Loucy (cell line): ENCODE results near the gene CTCFL.

Experiments
- H2AFZ ChIP-seq: fragments of 200-600 bp; sonication (generic); 2 replicates; pipeline ENCODE4 v1.6.0; 2016; ENCODE audit warnings: antibody characterized with exemption, mild to moderate bottlenecking, low read length, moderate library complexity
- H3F3A ChIP-seq: fragments of 200-600 bp; 2 replicates; pipeline ENCODE4 v1.6.0; 2016; ENCODE audit warnings: antibody characterized with exemption, low read depth, mild to moderate bottlenecking
- H3K27me3 ChIP-seq: fragments of 200-600 bp; sonication (generic); 2 replicates; pipeline ENCODE4 v1.6.1; 2014; ENCODE audit warnings: low read length, mild to moderate bottlenecking; ENCODE audit not compliant: insufficient read depth, poor library complexity, severe bottlenecking
- H3K36me3 ChIP-seq: fragments of 200-600 bp; sonication (generic); 2 replicates; pipeline ENCODE4 v1.6.1; 2016; ENCODE audit warnings: low read length; ENCODE audit not compliant: insufficient read depth
- H3K4me1 ChIP-seq: fragments of 200-600 bp; sonication (generic); 2 replicates; pipeline ENCODE4 v1.5.1; 2014; ENCODE audit warnings: low read length, mild to moderate bottlenecking; ENCODE audit not compliant: insufficient read depth, poor library complexity, severe bottlenecking
- H3K4me2 ChIP-seq: fragments of 200-600 bp; sonication (generic); 2 replicates; pipeline ENCODE4 v1.6.0; 2014; ENCODE audit warnings: antibody characterized with exemption, low read length, low read depth, mild to moderate bottlenecking; ENCODE audit not compliant: poor library complexity, severe bottlenecking
- H3K4me3 ChIP-seq: fragments of 200-600 bp; sonication (generic); 2 replicates; pipeline ENCODE4 v1.5.1; 2014; ENCODE audit warnings: low read length, mild to moderate bottlenecking, mixed read lengths; ENCODE audit not compliant: poor library complexity, severe bottlenecking
- H3K79me2 ChIP-seq: fragments of 200-600 bp; sonication (generic); 2 replicates; pipeline ENCODE4 v1.6.1; 2014; ENCODE audit warnings: low read length; ENCODE audit not compliant: insufficient read depth
- H3K9ac ChIP-seq: fragments of 200-600 bp; sonication (generic); 2 replicates; pipeline ENCODE4 v1.6.0; 2014; ENCODE audit warnings: mild to moderate bottlenecking, low read depth, low read length, moderate library complexity; ENCODE audit not compliant: poor library complexity, severe bottlenecking
- H3K9me2 ChIP-seq: fragments of 200-600 bp; sonication (generic); replicated peaks from 2 replicates; pipeline ENCODE4 v1.6.1; 2016; ENCODE audit warnings: low read depth, low read length, mixed read lengths
- H3K9me3 ChIP-seq: fragments of 200-600 bp; sonication (generic); 2 replicates; pipeline ENCODE4 v1.6.1; 2014; ENCODE audit warnings: mild to moderate bottlenecking, antibody characterized with exemption, low read length, low read depth; ENCODE audit not compliant: insufficient read depth
- H4K20me1 ChIP-seq: fragments of 200-600 bp; sonication (generic); 2 replicates; pipeline ENCODE4 v1.6.0; 2014; ENCODE audit warnings: antibody characterized with exemption, low read length, mild to moderate bottlenecking; ENCODE audit not compliant: insufficient read depth, poor library complexity, severe bottlenecking
- EZH2phosphoT487 ChIP-seq: fragments of 200-600 bp; IDR thresholded peaks from 2 replicates; pipeline ENCODE4 v1.6.1; 2018; ENCODE audit warnings: antibody characterized with exemption, mild to moderate bottlenecking, moderate library complexity, borderline replicate concordance
- TF ChIP-seq, protein P1 (sequence below): fragments of 200-600 bp; sonication (generic); conservative IDR thresholded peaks from 2 replicates; pipeline ENCODE4 v1.5.1; 2014; ENCODE audit warnings: mild to moderate bottlenecking, antibody characterized with exemption, low read length

The CTCFL gene

DNA sequence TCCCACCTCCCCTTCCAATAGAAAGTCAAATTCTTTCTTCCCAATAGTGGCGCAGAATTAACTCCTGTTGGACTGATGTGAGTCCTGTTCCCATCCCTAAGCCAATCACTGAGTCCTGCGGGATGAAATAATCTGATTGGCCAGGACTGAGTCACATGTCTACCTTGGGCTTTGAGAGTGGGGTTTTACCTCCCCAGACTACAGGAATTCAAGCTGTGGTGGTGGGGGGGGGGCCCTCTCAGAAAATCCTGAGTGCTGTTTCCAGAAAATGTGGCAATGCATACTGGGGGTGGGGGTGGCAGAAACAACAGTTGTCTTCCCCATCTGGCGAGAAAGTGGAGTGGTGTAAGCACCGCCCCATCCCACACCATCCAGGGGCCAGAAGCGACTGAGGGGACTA, 65.7 kb downstream of the CTCFL start:
- Histone ChIP-seq H3K36me3 (no peaks in the 10 kb centered on the region), H3F3A (no peaks in the 10 kb centered on the region), H3K4me2 (no peak overlapping the region), H3K79me2 (no peaks in the 10 kb centered on the region), H2AFZ (no peak overlapping the region), H3K4me1 (peaks cover 27% of the 10 kb centered on the region), H3K27me3 (no peaks in the 10 kb centered on the region), H3K9ac (no peak overlapping the region), H3K4me3 (no peak overlapping the region), H3K9me2 (no peaks in the 10 kb centered on the region), H3K9me3 (no peaks in the 10 kb centered on the region), H4K20me1 (no peaks in the 10 kb centered on the region)
- TF ChIP-seq, protein P1, sequence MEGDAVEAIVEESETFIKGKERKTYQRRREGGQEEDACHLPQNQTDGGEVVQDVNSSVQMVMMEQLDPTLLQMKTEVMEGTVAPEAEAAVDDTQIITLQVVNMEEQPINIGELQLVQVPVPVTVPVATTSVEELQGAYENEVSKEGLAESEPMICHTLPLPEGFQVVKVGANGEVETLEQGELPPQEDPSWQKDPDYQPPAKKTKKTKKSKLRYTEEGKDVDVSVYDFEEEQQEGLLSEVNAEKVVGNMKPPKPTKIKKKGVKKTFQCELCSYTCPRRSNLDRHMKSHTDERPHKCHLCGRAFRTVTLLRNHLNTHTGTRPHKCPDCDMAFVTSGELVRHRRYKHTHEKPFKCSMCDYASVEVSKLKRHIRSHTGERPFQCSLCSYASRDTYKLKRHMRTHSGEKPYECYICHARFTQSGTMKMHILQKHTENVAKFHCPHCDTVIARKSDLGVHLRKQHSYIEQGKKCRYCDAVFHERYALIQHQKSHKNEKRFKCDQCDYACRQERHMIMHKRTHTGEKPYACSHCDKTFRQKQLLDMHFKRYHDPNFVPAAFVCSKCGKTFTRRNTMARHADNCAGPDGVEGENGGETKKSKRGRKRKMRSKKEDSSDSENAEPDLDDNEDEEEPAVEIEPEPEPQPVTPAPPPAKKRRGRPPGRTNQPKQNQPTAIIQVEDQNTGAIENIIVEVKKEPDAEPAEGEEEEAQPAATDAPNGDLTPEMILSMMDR: no peak
- no peak for TF ChIP-seq EZH2phosphoT487

DNA sequence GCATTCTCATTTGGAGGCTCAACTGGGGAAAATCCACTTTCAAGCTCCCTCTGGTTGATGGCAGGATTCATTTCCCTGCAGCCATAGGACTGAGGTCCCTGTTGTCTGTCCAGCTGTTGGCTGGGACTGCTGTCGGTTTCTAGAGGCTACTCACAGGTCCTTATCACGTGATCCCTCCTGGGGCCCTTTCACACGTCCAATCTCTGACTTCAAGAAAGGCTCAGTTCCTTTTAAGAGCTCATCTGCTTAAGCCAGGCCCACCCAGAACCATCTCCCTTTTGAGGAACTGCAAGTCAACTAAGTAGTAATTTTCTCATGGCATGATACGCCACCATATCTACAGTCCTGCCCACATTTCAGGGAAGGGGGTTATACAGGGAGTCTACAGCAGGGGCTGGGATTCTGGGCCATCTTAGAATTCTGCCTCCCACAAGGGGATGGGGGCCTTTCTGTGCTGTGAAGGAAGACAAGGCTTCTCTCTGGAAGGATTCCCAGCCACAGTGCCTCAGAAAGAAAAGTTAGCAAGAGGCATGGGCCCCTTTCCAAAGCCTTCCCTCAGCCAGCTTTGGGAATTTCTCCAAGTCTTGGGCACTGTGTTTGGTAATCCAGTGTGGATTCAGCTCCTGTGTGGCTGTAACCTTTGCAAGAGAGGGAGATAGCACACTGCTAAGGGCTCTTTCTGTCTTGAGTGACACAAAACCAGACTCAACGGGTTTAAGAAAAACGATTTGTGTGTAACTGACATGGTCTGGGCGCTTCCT, 66.4 kb downstream of the CTCFL start:
- H4K20me1 ChIP-seq: no peaks in the 10 kb centered on the region
- no peaks in the 10 kb centered on the region for H3K9me2 ChIP-seq
- H3K4me1 ChIP-seq: peaks cover 25% of the 10 kb centered on the region
- H2AFZ ChIP-seq: no peak overlapping the region
- no peaks in the 10 kb centered on the region for H3K27me3 ChIP-seq
- TF ChIP-seq EZH2phosphoT487: no peak
- TF ChIP-seq, protein P1: no peak
- H3F3A ChIP-seq: no peaks in the 10 kb centered on the region
- no peaks in the 10 kb centered on the region for H3K79me2 ChIP-seq
- no peaks in the 10 kb centered on the region for H3K9me3 ChIP-seq
- no peak overlapping the region for H3K9ac ChIP-seq
- no peak overlapping the region for H3K4me3 ChIP-seq
- no peak overlapping the region for H3K4me2 ChIP-seq
- no peaks in the 10 kb centered on the region for H3K36me3 ChIP-seq

DNA sequence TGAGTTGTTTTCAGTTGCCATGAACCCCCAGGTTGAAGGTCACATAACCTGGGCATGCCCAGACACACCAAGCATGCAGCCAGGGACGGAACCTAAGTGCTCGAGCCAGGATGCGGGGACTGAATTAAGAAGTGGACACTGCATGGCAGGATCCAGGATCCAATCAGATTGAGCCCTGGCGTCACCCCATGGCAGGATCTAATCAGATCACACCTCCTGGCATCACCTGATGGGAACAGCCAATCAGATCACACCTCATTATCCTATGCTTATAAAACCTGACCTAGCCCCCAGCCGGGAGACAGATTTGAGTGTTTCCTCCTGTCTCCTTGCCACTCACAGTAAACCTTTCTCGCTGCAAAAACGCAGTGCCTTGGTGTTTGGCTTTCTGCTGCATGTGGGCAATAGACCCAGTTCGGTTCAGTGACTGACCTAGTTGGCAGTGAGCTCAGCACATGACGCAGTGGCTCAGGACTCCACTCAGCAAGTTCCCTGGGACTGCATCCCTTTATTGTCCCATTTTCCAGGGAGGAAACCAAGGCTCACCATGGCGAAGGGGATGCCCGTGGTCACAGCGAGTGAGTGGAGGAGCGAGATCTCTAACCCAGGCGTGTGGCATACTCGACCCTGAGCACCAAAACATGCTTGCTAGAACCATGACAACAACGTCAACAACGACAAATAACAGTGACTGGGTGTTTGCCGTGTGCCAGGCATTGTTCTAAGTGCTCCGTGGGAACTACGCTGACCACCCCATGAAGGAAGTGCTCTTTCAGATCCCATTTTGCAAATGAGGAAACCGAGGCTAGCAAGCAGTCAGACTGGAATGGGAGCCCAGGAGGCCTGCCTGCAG, 67.5 kb downstream of the CTCFL start:
- no peaks in the 10 kb centered on the region for H3K9me3 ChIP-seq
- H3K4me2 ChIP-seq: no peak overlapping the region
- no peak overlapping the region for H3K9ac ChIP-seq
- no peaks in the 10 kb centered on the region for H3K27me3 ChIP-seq
- H3K79me2 ChIP-seq: no peaks in the 10 kb centered on the region
- TF ChIP-seq, protein P1: no peak
- TF ChIP-seq EZH2phosphoT487: no peak
- H3K4me1 ChIP-seq: peaks cover 26% of the 10 kb centered on the region
- no peaks in the 10 kb centered on the region for H3K9me2 ChIP-seq
- no peak overlapping the region for H3K4me3 ChIP-seq
- no peaks in the 10 kb centered on the region for H4K20me1 ChIP-seq
- no peak overlapping the region for H2AFZ ChIP-seq
- H3F3A ChIP-seq: peaks cover 6% of the 10 kb centered on the region; the same call in 1 of the 2 replicates
- H3K36me3 ChIP-seq: no peaks in the 10 kb centered on the region
